Adrenal gland (tissue), 5 donors: Measurements from ENCODE around the gene ARHGEF12.

Experiments used
- POLR2A ChIP-seq, 2 donors: fragments of 450-650 bp; IDR thresholded peaks; one replicate each; pipeline ENCODE4 v1.6.1; 2017; ENCODE audit warnings: antibody characterized with exemption in 2 of 2, mild to moderate bottlenecking in 2 of 2, moderate library complexity in 1 of 2
- TF ChIP-seq, protein P1 (sequence below), 6 experiments: fragments of 450-650 bp in 4 of 6; fragments of 200-600 bp in 2 of 6; sonication (generic) in 1 of 6; IDR thresholded peaks; 1 replicate in 5 of 6; 2 replicates in 1 of 6; pipeline versions ENCODE4 v1.5.1 to v1.8.0; 2016 to 2021; ENCODE audit warnings: antibody characterized with exemption in 6 of 6, mild to moderate bottlenecking in 2 of 6, moderate library complexity in 1 of 6
- donor health status: DM: no; HTN: no; CAD: no.

DNA sequence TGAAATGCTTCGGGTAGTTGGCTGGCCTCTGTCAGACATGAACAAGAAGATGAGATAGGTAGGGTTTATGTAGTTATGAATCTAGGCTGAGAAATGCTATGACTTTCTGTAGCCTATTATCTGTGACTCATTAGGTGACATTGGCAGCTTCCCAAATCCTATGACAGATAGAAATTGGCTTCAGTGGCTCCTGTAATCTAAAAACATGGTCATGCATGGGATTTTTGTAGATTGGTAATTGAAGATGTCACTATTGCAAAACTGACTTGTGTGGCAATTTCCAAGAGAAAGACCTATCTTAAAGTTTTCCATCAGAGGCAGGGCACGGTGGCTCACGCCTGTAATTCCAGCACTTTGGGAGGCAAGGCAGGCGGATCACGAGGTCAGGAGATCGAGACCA, 145.9 kb downstream of the ARHGEF12 start:
- TF ChIP-seq, protein P1, sequence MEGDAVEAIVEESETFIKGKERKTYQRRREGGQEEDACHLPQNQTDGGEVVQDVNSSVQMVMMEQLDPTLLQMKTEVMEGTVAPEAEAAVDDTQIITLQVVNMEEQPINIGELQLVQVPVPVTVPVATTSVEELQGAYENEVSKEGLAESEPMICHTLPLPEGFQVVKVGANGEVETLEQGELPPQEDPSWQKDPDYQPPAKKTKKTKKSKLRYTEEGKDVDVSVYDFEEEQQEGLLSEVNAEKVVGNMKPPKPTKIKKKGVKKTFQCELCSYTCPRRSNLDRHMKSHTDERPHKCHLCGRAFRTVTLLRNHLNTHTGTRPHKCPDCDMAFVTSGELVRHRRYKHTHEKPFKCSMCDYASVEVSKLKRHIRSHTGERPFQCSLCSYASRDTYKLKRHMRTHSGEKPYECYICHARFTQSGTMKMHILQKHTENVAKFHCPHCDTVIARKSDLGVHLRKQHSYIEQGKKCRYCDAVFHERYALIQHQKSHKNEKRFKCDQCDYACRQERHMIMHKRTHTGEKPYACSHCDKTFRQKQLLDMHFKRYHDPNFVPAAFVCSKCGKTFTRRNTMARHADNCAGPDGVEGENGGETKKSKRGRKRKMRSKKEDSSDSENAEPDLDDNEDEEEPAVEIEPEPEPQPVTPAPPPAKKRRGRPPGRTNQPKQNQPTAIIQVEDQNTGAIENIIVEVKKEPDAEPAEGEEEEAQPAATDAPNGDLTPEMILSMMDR (IDR thresholded peaks at IDR 0.05): no peak
- TF ChIP-seq POLR2A (IDR thresholded peaks at IDR 0.05): peak in 1 of 2 donors; percentile 30
